Thyroid gland (tissue), 4 donors: ENCODE data around the gene COPG1. TPM values are rescaled to one million over a fixed set of nuclear protein-coding genes. Genes with fewer than 3 reads are reported as not detected.

Experiments used
- DNase-seq, 2 donors: peaks; one replicate each; pipeline ENCODE4 v3.0.0-alpha.2; 2019
- H3K27ac ChIP-seq, 3 donors: fragments of 200-600 bp; sonication (generic); 1 replicate in 2 of 3; 2 replicates in 1 of 3; pipeline ENCODE4 v1.5.1; 2016 to 2019; ENCODE audit warnings: mild to moderate bottlenecking in 1 of 3, moderate library complexity in 1 of 3
- H3K27me3 ChIP-seq: fragments of 200-600 bp; sonication (generic); one replicate; pipeline ENCODE4 v1.5.1; 2019
- H3K36me3 ChIP-seq, 2 donors: fragments of 200-600 bp; sonication (generic); one replicate each; pipeline ENCODE4 v1.5.1; 2016 to 2019
- H3K4me1 ChIP-seq, 2 donors: fragments of 200-600 bp; sonication (generic); one replicate each; pipeline ENCODE4 v1.5.1; 2017 to 2019
- H3K4me3 ChIP-seq, 3 donors: fragments of 200-600 bp; sonication (generic); replicated peaks in 1 of 3; 1 replicate in 2 of 3; 2 replicates in 1 of 3; pipeline ENCODE4 v1.5.1; 2016; ENCODE audit warnings: mild to moderate bottlenecking in 1 of 3
- H3K9me3 ChIP-seq: fragments of 200-600 bp; sonication (generic); one replicate; pipeline ENCODE4 v1.5.1; 2017
- CTCF ChIP-seq, 6 experiments: fragments of 200-600 bp in 3 of 6; fragments of 450-650 bp in 3 of 6; sonication (generic) in 3 of 6; IDR thresholded peaks; one replicate each; pipeline ENCODE4 v1.5.1; 2016 to 2019; ENCODE audit warnings: antibody characterized with exemption in 6 of 6, mild to moderate bottlenecking in 2 of 6, inconsistent platforms in 1 of 6, moderate library complexity in 1 of 6
- POLR2A ChIP-seq, 2 donors: fragments of 450-650 bp; IDR thresholded peaks; one replicate each; pipeline ENCODE4 v1.6.1; 2017; ENCODE audit warnings: antibody characterized with exemption in 2 of 2, mild to moderate bottlenecking in 2 of 2, moderate library complexity in 1 of 2
- WGBS, 2 donors: methylation state at CpG; one replicate each; pipeline ENCODE4 v1.1.5; 2017; 5-methylcytosine and 5-hydroxymethylcytosine counted together
- intact Hi-C: fragments of 100-400 bp; cut with DNase I; formaldehyde crosslinking; loops from one replicate; pipeline ENCODE4 v1.15.1; 2023
- total RNA-seq, 4 donors: library from RNA; depleted of rRNA; stranded (reverse); fragments of >200 nt; gene quantifications; one replicate each; pipeline ENCODE4 v1.2.3, GENCODE V29; 2016

The COPG1 gene
- total RNA-seq, 4 donors from 2014 or later = 95.8 to 195 (median 159) TPM

DNA sequence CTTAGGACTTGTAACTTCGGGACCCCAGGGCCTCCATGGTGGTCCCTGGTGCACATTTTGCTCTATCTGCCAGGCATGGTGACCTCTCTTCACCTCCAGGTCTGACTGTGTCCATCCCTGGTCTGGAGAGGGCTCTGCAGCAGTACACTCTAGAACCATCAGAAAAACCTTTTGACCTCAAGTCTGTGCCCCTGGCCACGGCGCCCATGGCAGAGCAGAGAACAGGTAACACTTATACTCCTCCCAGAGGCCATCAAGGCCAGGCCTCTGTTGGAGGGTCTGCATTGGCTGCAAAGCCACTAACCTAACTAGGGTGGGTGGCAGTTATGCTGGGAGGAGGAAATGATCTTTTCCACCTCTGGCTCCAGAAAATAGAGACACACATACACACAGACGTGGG, 19.0 kb downstream of the COPG1 start:
- no peak for DNase-seq

DNA sequence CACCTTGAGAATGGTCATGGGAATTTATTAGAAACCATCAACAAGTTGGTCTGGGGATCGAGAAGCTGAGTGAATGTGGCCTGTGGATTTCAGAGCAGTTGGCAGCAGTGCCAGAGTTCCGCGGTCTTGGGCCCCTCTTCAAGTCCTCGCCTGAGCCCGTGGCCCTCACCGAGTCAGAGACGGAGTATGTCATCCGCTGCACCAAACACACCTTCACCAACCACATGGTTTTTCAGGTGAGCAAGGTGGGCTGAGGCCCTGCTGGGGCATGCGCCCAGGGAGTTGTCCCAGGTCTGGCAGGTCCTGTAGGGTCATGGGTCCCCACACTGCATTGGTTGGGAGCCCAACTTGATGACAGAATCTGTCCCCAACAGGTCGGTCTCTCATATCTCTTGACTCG, 22.3 kb downstream of the COPG1 start:
- no peaks in the 10 kb centered on the region for H3K9me3 ChIP-seq
- no peak for TF ChIP-seq POLR2A (IDR thresholded peaks at IDR 0.05)
- no peak for TF ChIP-seq CTCF (IDR thresholded peaks at IDR 0.05)
- H3K27ac ChIP-seq = no peak overlapping the region
- WGBS, 2 donors = 94 to 96% methylated on average over 8 to 11 of the region's 11 CpGs
- H3K27me3 ChIP-seq = no peaks in the 10 kb centered on the region
- peaks cover 85 to 95% of the 10 kb centered on the region in 2 donors for H3K36me3 ChIP-seq
- no peak overlapping the region for H3K4me3 ChIP-seq
- intact Hi-C loops = no loop called here
- DNase-seq = no peak
- no peaks in the 10 kb centered on the region for H3K4me1 ChIP-seq

More for the DNA sequence above, 19.0 kb downstream of the COPG1 start:
- Histone ChIP-seq H3K9me3 (no peaks in the 10 kb centered on the region), H3K27ac (no peak overlapping the region), H3K4me3 (no peak overlapping the region), H3K27me3 (no peaks in the 10 kb centered on the region), H3K36me3 (peaks cover 98% of the 10 kb centered on the region in 2 donors), H3K4me1 (no peaks in the 10 kb centered on the region)
- intact Hi-C loops = no loop called here
- TF ChIP-seq POLR2A (IDR thresholded peaks at IDR 0.05) = no peak
- TF ChIP-seq CTCF (IDR thresholded peaks at IDR 0.05) = no peak
- WGBS, 2 donors = 82 to 97% methylated on average over 4 of the region's 4 CpGs

GRCh38 chr3:129276385-129276784, 27.0 kb downstream of the COPG1 start:
- DNase-seq = no peak
- Histone ChIP-seq H3K27ac (no peak overlapping the region), H3K4me1 (peaks cover 5 to 13% of the 10 kb centered on the region in 2 donors), H3K4me3 (no peak overlapping the region), H3K36me3 (peaks cover 45 to 59% of the 10 kb centered on the region in 2 donors), H3K27me3 (no peaks in the 10 kb centered on the region), H3K9me3 (no peaks in the 10 kb centered on the region)
- intact Hi-C loops = loop anchor here (5.0 kb wide), 1 partner anchor 36 kb away; no protein-coding TSS in a partner anchor
- WGBS, 2 donors = 56 to 65% methylated on average over 2 of the region's 2 CpGs
- TF ChIP-seq CTCF (IDR thresholded peaks at IDR 0.05) (no peak), POLR2A (IDR thresholded peaks at IDR 0.05) (no peak)

DNA sequence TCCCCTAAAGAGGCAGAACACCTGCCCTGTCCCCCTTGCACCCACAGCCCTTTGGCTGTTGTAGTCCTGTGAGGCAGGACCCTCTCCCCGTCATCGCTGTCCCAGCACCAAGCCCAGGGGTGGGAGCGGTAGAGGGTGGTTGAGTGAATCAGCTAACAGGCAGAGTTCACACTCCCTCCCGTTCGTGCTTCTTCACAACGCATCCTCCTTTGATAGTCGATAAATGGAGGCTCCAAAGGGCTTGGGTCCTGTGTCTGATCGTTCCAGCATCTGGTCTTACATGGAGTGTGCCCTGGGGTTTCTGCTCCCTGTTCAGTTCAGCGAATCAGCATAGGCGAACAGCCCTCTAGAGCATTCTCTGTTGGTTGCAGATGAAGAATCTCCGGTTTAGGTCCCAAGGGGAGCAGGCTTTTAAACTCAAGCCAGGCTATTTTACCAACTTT, 28.4 kb downstream of the COPG1 start:
- intact Hi-C loops = loop anchor here (5.0 kb wide), 1 partner anchor 34 kb away; no protein-coding TSS in a partner anchor
- 74 to 79% methylated on average over 11 of the region's 11 CpGs for WGBS, 2 donors
- peaks cover 30 to 44% of the 10 kb centered on the region in 2 donors for H3K36me3 ChIP-seq
- H3K4me3 ChIP-seq = peak overlapping the region in 1 of 3 donors; percentile 66
- no peak for TF ChIP-seq POLR2A (IDR thresholded peaks at IDR 0.05)
- TF ChIP-seq CTCF (IDR thresholded peaks at IDR 0.05) = no peak
- H3K27ac ChIP-seq = peak overlapping the region; percentile 87 to 95 (median 93)
- DNase-seq = no peak
- no peaks in the 10 kb centered on the region for H3K9me3 ChIP-seq
- peaks cover 5 to 13% of the 10 kb centered on the region in 2 donors for H3K4me1 ChIP-seq
- no peaks in the 10 kb centered on the region for H3K27me3 ChIP-seq

DNA sequence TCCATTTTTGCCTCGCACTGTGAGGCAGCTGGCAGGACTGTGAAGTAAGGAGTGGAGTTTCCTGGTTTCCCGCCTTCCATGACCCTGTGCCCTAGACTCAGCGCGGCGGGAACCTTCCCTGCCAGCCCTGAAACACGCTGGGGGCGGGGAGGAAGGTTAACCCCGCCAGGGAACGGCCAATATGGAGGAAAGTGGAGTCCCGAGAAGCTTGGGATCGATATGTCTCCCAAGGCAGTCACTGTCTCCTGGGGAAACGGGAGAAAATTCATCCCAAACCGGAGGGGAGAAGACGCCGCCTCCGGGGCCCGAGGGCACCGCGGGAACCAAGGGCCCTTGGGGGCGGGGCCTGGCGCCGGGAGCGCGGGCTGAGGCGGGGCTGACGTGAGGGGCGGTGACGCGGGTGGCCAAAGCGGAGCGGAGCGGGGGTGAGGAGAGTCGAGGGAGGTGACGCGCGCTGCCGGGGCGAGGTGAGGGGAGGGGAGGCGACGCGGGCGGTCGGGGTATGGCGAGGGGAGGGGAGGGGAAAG, 29.1 kb downstream of the COPG1 start, which contains the start of gene HMCES:
Gene HMCES (plus strand): TSS at position 432 of the 527 bp plus-strand sequence. CDS start 863 bp downstream, outside the sequence.
- H3K27ac ChIP-seq = peak within 1 kb of the TSS; percentile 87 to 95 (median 93)
- no peaks in the 10 kb centered on the region for H3K9me3 ChIP-seq
- TF ChIP-seq POLR2A (IDR thresholded peaks at IDR 0.05) (peak in 1 of 2 donors; percentile 80), CTCF (IDR thresholded peaks at IDR 0.05) (peak in 2 of 6 experiments; percentile 10 to 14)
- intact Hi-C loops = loop anchor here (5.0 kb wide), 1 partner anchor 34 kb away; no protein-coding TSS in a partner anchor
- no peaks in the 10 kb centered on the region for H3K27me3 ChIP-seq
- peak within 1 kb of the TSS; percentile 66 to 99 (median 85) for H3K4me3 ChIP-seq
- DNase-seq = peak; percentile 92 to 93
- H3K36me3 ChIP-seq = peaks cover 24 to 38% of the 10 kb centered on the region in 2 donors
- WGBS, 2 donors = 1 to 2% methylated on average over 29 to 35 of the region's 44 CpGs
- peaks cover 5 to 13% of the 10 kb centered on the region in 2 donors for H3K4me1 ChIP-seq
